ENCODE results near the gene SHANK2. TPM values are rescaled to one million over a fixed set of nuclear protein-coding genes. Genes with fewer than 3 reads are reported as not detected.

SHANK2 gene
- total and polyA plus RNA-seq, 2 of the 4 experiments (the other 2 are of a cell fraction): 1.6 to 2.2 TPM

- no peak overlapping the region for H2BK20ac ChIP-seq (ENCODE audit: low read depth, low read length)
- H3K9ac ChIP-seq (ENCODE audit: low read depth, low read length): no peak overlapping the region
- no peaks in the 10 kb centered on the region for H3K79me1 ChIP-seq (ENCODE audit: low read depth in 1 of 2, low read length in 2 of 2)
- no peak overlapping the region for H3K27ac ChIP-seq (ENCODE audit: insufficient read depth, low read length)
- H3K36me3 ChIP-seq (ENCODE audit: control insufficient read depth, insufficient read depth, low read length): peaks cover 12% of the 10 kb centered on the region
- H4K20me1 ChIP-seq (ENCODE audit: insufficient read depth, low read length): peaks cover 6% of the 10 kb centered on the region; the same call in 1 of the 2 replicates
- WGBS, 2 experiments (ENCODE audit: extremely low coverage in 2 of 2, insufficient read length in 1 of 2): 50% methylated on average over 12 of the region's 22 CpGs; no CpG with 5 or more reads in 1 of the 2 experiments
- no peaks in the 10 kb centered on the region for H3K9me1 ChIP-seq (ENCODE audit: insufficient read depth, low read length)
- in situ Hi-C loops (cut with MboI; ENCODE audit: low sequenced_read_pairs) (no loop called here), dilution Hi-C loops (cut with HindIII; ENCODE audit: low sequenced_read_pairs, unreplicated experiment) (no loop called here), intact Hi-C loops (cut with micrococcal nuclease) (no loop called here)
- no peak overlapping the region for H3K4me2 ChIP-seq (ENCODE audit: low read depth, low read length)
- no peak overlapping the region for H3K14ac ChIP-seq (replicated peaks; ENCODE audit: low read depth, low read length)
- no peak overlapping the region for H3K23ac ChIP-seq (ENCODE audit: low read depth, low read length)
- CTCF ChIA-PET: no interaction called here
- H4K5ac ChIP-seq (ENCODE audit: low read depth, low read length): no peak overlapping the region
- no peak overlapping the region for H2AK9ac ChIP-seq (replicated peaks; ENCODE audit: low read depth, low read length, poor library complexity)
- H2BK120ac ChIP-seq (ENCODE audit: low read depth, low read length): no peak overlapping the region
- H3K4ac ChIP-seq (ENCODE audit: low read depth, low read length): no peak overlapping the region
- H3K27me3 ChIP-seq (ENCODE audit: control insufficient read depth, insufficient read depth, low read length): no peaks in the 10 kb centered on the region
- no peaks in the 10 kb centered on the region for H3K9me3 ChIP-seq (ENCODE audit: control insufficient read depth, insufficient read depth, low read length)
- no peaks in the 10 kb centered on the region for H3K4me1 ChIP-seq (ENCODE audit: control insufficient read depth, insufficient read depth, low read length)
- no peak overlapping the region for H3K18ac ChIP-seq (ENCODE audit: low read depth, low read length)
- no peak overlapping the region for H4K8ac ChIP-seq (ENCODE audit: low read depth in 2 of 2, low read length in 2 of 2)
- peak overlapping the region; percentile 23 for H2AFZ ChIP-seq (replicated peaks; ENCODE audit: low read length, poor library complexity)
- H3K56ac ChIP-seq (ENCODE audit: extremely low read depth, insufficient read depth, low read length): no peak overlapping the region
- no peak overlapping the region for H4K91ac ChIP-seq (ENCODE audit: insufficient read depth, low read depth, low read length)
- H2BK5ac ChIP-seq (ENCODE audit: low read depth, low read length, poor library complexity, severe bottlenecking): no peak overlapping the region
- H2AK5ac ChIP-seq (ENCODE audit: low read depth, low read length): no peak overlapping the region
- TF ChIP-seq FOS (IDR thresholded peaks at IDR 0.05; ENCODE audit: low read depth, low read length) (no peak), RFX5 (IDR thresholded peaks at IDR 0.05; ENCODE audit: low read depth, low read length) (no peak), POLR2A (IDR thresholded peaks at IDR 0.05; ENCODE audit: low read depth, low read length) (no peak), MAFK (IDR thresholded peaks at IDR 0.05; ENCODE audit: low read depth, low read length) (no peak), RCOR1 (IDR thresholded peaks at IDR 0.05; ENCODE audit: insufficient replicate concordance, low read length) (no peak), USF2 (IDR thresholded peaks at IDR 0.05; ENCODE audit: low read depth, low read length) (no peak), CEBPB (IDR thresholded peaks at IDR 0.05; ENCODE audit: low read depth, low read length) (no peak), MAZ (IDR thresholded peaks at IDR 0.05; ENCODE audit: borderline replicate concordance, low read depth, low read length) (no peak), RAD21 (IDR thresholded peaks at IDR 0.05; ENCODE audit: low read length) (no peak), MXI1 (IDR thresholded peaks at IDR 0.05; ENCODE audit: borderline replicate concordance, low read depth, low read length) (no peak), CHD1 (IDR thresholded peaks at IDR 0.05; ENCODE audit: low read depth, low read length) (no peak), CTCF (conservative IDR thresholded peaks at IDR 0.05; ENCODE audit: low read depth, low read length) (no peak), BHLHE40 (IDR thresholded peaks at IDR 0.05; ENCODE audit: low read depth, low read length) (no peak), ELK1 (IDR thresholded peaks at IDR 0.05; ENCODE audit: borderline replicate concordance, low read depth, low read length) (no peak), NFE2L2 (IDR thresholded peaks at IDR 0.05; ENCODE audit: low read depth, low read length) (no peak)
- POLR2A ChIA-PET (ENCODE audit: unreplicated experiment): interaction anchor here (0.7 kb wide), 1 partner anchor 18 kb away, joined by 3 read pairs; no protein-coding TSS in a partner anchor
- ATAC-seq (ENCODE audit: low read depth) (peak; percentile 37; the same call in 1 of the 2 replicates), DNase-seq (no peak)
- no peak overlapping the region for H3K4me3 ChIP-seq (ENCODE audit: insufficient read depth, low read depth, low read length)
- BruUV-seq (replicated peaks): no TSS peak
- H2BK15ac ChIP-seq (ENCODE audit: low read depth, low read length): no peak overlapping the region
These were observed 29.9 kb downstream of the SHANK2 start for GRCh38 chr11:71222318-71223080.
